Coronary artery (tissue), 2 donors: ENCODE data around the gene TSPAN3.

Experiments used
- DNase-seq: peaks from one replicate; pipeline ENCODE4 v3.0.0-alpha.2; 2017; ENCODE audit warnings: low spot score
- H3K27ac ChIP-seq, 2 donors: fragments of 200-600 bp; sonication (generic); one replicate each; pipeline ENCODE4 v1.5.1; 2016 to 2019
- H3K4me3 ChIP-seq: fragments of 200-600 bp; sonication (generic); 2 replicates; pipeline ENCODE4 v1.5.1; 2016; ENCODE audit warnings: mild to moderate bottlenecking, moderate library complexity
- CTCF ChIP-seq: fragments of 200-600 bp; sonication (generic); IDR thresholded peaks from one replicate; pipeline ENCODE4 v1.5.1; 2019; ENCODE audit warnings: antibody characterized with exemption

Gene TSPAN3

DNA sequence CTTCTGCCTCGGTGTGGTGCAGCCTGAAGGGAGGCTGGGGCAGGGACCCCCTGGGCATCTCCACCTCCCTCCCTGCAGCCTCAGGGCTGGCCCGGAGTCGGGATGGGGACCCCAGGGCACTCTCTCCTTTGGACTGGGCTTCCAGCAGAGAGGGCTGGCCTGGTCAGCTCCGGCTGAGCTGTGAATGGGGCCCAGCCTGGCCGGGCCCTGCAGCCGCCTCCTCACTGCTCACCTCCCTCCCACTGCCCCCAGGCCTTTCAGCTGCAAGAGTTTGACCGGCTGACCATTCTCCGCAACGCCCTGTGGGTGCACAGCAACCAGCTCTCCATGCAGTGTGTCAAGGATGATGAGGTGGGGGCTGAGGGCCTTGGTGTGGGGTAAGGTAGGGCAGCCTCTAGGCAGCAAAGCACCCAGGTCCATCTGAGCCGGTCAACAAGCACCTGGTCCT is 40.0 kb downstream of the TSPAN3 start:
- Histone ChIP-seq H3K4me3 (no peak overlapping the region), H3K27ac (no peak overlapping the region)
- no peak for TF ChIP-seq CTCF
- peak; percentile 68 for DNase-seq

DNA sequence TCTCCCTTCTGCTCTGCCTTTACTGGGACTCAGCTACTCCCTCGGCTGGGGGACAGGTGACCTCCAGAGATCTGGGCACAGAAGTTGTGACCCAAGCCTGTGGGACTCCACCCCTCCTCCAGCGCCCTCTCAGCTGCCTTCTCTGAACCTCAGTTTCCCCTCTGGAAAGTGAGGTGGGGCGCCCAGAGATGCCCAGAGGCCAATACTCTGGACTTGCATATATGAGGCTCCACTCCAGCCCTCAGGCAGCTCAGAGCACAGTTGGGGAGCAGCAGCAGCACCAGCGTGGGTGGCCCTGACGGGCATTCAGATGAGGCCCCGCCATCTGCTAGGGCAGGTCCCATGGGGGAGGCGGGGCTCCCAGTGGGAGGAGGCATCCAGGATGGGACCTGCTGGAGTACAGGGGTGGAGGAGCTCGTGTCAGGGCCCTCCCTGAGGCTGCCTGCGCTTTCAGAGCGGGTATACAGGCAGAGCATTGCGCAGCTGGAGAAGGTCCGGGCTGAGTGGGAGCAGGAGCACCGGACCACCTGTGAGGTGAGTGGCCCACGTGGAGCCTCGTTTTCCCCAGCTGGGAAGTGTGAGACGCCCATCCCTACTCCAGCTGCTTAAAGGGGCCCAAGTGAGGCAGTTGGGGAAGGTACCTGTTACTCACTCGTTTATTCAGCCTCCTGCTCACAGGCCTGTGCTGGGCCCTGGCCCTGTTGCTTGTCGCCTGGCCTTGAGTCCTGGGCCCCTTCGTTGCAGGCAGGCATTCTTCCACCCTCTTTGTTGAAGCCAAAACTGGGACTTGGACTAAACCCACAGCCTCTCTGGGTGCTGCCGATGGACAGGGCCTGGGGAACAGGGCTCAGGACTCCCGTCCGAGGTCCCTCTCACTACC is 40.6 kb downstream of the TSPAN3 start:
- H3K27ac ChIP-seq = no peak overlapping the region
- DNase-seq = peak; percentile 66

DNA sequence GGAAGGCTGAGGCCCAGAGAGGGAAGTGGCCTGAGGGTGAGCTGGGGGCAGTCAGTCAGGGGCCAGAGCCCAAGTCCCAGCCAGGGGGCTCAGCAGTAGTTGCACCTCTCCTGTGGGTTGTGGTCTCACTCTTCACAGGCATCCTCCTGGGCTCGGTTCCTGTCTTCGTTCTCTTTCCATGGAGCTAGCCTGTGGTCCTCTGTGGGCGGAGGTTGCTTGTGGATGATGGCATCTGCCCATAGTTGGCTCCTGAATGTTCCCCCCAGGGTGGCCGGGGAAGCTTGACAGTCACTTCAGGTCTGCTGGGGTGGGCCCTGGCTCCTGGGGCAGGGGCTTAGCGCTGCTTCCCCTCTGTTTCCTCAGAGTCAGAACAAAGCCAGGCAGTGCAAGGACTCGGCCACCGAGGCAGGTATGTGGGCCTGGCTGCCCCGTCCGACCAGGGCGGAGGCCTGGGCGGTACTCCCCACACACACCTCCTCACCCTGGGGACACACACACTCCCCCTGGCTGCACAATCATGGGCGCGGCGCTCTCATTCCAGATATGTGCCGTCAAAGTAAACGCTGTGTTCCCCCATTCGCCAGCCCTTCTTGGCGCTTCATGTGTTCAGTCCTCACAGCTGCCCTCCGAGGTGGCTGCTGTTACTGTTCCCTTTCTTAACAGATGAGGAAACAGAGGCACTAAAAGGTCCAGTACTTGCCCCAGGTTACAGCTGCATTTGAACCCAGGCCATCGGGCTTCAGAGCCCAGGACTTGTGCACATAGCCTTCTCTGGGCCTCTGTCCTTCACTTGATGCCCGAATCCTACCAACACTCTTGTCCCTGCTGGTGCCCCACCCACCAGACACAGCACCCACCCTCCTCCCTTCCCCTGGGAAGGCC is 41.5 kb downstream of the TSPAN3 start:
- TF ChIP-seq CTCF = no peak
- no peak overlapping the region for H3K27ac ChIP-seq
- H3K4me3 ChIP-seq = no peak overlapping the region
- DNase-seq = peak; percentile 61

More for the DNA sequence above, 40.6 kb downstream of the TSPAN3 start:
- H3K4me3 ChIP-seq = no peak overlapping the region
- TF ChIP-seq CTCF = no peak

GRCh38 chr15:77028451-77029165 is 42.3 kb downstream of the TSPAN3 start:
- H3K27ac ChIP-seq = no peak overlapping the region
- DNase-seq = peak; percentile 70
- no peak for TF ChIP-seq CTCF
- peak overlapping the region; percentile 51 for H3K4me3 ChIP-seq

- no peak for TF ChIP-seq CTCF
- peak; percentile 40 for DNase-seq
- Histone ChIP-seq H3K27ac (no peak overlapping the region), H3K4me3 (peak overlapping the region; percentile 51)
Measured at GRCh38 chr15:77027697-77028450, 43.0 kb downstream of the TSPAN3 start.

DNA sequence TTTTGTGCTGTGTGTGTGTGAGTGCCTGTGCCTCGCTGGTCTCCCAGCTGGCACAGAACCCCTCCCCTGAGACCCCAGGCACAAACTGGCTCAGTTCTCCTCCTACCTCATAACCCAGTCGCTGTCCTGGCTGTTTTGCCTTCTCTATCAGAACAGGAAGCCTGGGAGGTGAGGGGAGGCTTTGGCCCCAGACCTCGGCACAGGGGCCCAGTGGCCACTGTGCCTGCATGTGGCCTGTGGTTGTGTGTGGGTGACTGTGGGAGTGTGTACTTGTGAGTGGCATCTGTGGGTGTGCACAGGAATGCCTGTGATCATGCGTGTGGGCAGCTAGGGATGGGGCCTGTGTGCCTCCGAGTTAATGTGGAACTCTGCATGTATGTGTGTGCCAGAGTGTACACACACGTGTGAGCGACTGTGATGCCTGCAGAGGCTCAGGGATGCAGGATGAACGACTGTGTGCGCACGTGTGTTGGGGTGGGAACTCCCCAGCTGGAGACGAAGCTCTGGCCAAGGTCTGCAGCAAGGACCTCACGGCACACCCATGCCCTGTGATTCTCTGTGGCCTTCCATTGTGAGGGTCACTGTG is 43.7 kb downstream of the TSPAN3 start:
- no peak for TF ChIP-seq CTCF
- peak; percentile 62 for DNase-seq
- Histone ChIP-seq H3K27ac (no peak overlapping the region), H3K4me3 (no peak overlapping the region)
